HepG2 (cell line): ENCODE results near the gene DEPDC5. TPM values are rescaled to one million over a fixed set of nuclear protein-coding genes. Genes with fewer than 3 reads are reported as not detected.

Experiments used
- ATAC-seq: fragments of 200-7000 bp; cut with Tn5 transposase; 3 replicates; pipeline ENCODE4 v1.9.1; 2020; ENCODE audit warnings: mild to moderate bottlenecking, moderate library complexity
- BruUV-seq: library from RNA; stranded (reverse); fragments of 400-500 nt; replicated peaks from 2 replicates; lab custom pipeline; 2021; lab: Mats Ljungman, UMichigan
- CTCF ChIA-PET: fragments of 300-600 bp; formaldehyde crosslinking; extraction: SDS; loops from one replicate; lab custom pipeline; 2021; ENCODE audit warnings: low total read pairs, inconsistent platforms, low intra/inter-chr PET ratio; lab: Yijun Ruan, JAX
- POLR2A ChIA-PET: fragments of 350-600 bp; sonication (Branson Sonifier 250); formaldehyde crosslinking; loops from one replicate; lab custom pipeline; 2020; ENCODE audit warnings: antibody characterized with exemption, inconsistent platforms; lab: Yijun Ruan, JAX
- DNase-seq: peaks from one replicate; pipeline ENCODE4 v3.0.0-alpha.2; 2015; ENCODE audit warnings: low spot score
- FAIRE-seq: peaks from 3 replicates; lab custom pipeline; 2011; peaks lifted over from hg19 to GRCh38; lab: Jason Lieb, UNC
- H2AFZ ChIP-seq: one replicate; pipeline ENCODE4 v1.6.1; 2011; ENCODE audit warnings: low read length, inconsistent platforms
- H3K27ac ChIP-seq: fragments of 300-600 bp; 3 replicates; pipeline ENCODE4 v1.8.0; 2011; ENCODE audit warnings: mixed run types, mild to moderate bottlenecking, mixed read lengths, low read length, inconsistent platforms; ENCODE audit not compliant: insufficient read depth; ENCODE audit errors: extremely low read length
- H3K27me3 ChIP-seq, 2 experiments: fragments of 200-600 bp in 1 of 2; 2 replicates in 1 of 2; 3 replicates in 1 of 2; pipeline versions ENCODE4 v1.6.0 to v1.8.0; 2011; ENCODE audit warnings: low read length in 2 of 2, mild to moderate bottlenecking in 2 of 2, moderate library complexity in 2 of 2, inconsistent platforms in 1 of 2; ENCODE audit not compliant: insufficient read depth in 2 of 2, control insufficient read depth in 1 of 2
- H3K36me3 ChIP-seq, 2 experiments: fragments of 200-600 bp in 1 of 2; replicated peaks in 1 of 2; 2 replicates in 1 of 2; 3 replicates in 1 of 2; pipeline versions ENCODE4 v1.5.1 to v1.8.0; 2011; ENCODE audit warnings: low read length in 2 of 2, inconsistent platforms in 1 of 2; ENCODE audit not compliant: insufficient read depth in 2 of 2, control insufficient read depth in 1 of 2
- H3K4me1 ChIP-seq: 2 replicates; pipeline ENCODE4 v1.5.1; 2012; ENCODE audit warnings: low read length, inconsistent platforms; ENCODE audit not compliant: insufficient read depth
- H3K4me2 ChIP-seq: 2 replicates; pipeline ENCODE4 v1.6.0; 2011; ENCODE audit warnings: low read depth, low read length, inconsistent platforms
- H3K4me3 ChIP-seq, 3 experiments: fragments of 200-600 bp in 1 of 3; sonication (generic), shearing (Covaris generic) in 1 of 3; replicated peaks in 1 of 3; 2 replicates each; pipeline ENCODE4 v1.5.1; 2011 to 2016; ENCODE audit warnings: low read length in 3 of 3, inconsistent platforms in 2 of 3, low read depth in 2 of 3, mild to moderate bottlenecking in 2 of 3, control low read depth in 1 of 3, mixed read lengths in 1 of 3; ENCODE audit not compliant: insufficient read depth in 1 of 3
- H3K79me2 ChIP-seq: one replicate; pipeline ENCODE4 v1.6.1; 2011; ENCODE audit warnings: low read length, inconsistent platforms; ENCODE audit not compliant: insufficient read depth
- H3K9ac ChIP-seq: 2 replicates; pipeline ENCODE4 v1.6.0; 2011; ENCODE audit warnings: mild to moderate bottlenecking, low read depth, low read length, inconsistent platforms; ENCODE audit not compliant: insufficient read depth
- H3K9me3 ChIP-seq: 2 replicates; pipeline ENCODE4 v1.5.1; 2012; ENCODE audit warnings: mild to moderate bottlenecking, low read length
- H4K20me1 ChIP-seq: 2 replicates; pipeline ENCODE4 v1.6.0; 2011; ENCODE audit warnings: inconsistent platforms, mild to moderate bottlenecking, low read length, moderate library complexity; ENCODE audit not compliant: insufficient read depth
- BCLAF1 ChIP-seq: fragments of 450-650 bp; IDR thresholded peaks from 2 replicates; pipeline ENCODE4 v1.6.1; 2017; ENCODE audit warnings: mild to moderate bottlenecking
- CEBPB ChIP-seq: IDR thresholded peaks from 2 replicates; pipeline ENCODE4 v1.6.1; 2011; ENCODE audit warnings: low read depth, low read length, improper control_type of control experiment, borderline replicate concordance
- CEBPG ChIP-seq: IDR thresholded peaks from 2 replicates; pipeline ENCODE4 v1.6.1; 2016
- CREBL2 ChIP-seq: sonication (generic); formaldehyde crosslinking; IDR thresholded peaks from 2 replicates; pipeline ENCODE4 v1.8.1; 2023; ENCODE audit warnings: missing genetic modification reagents, mild to moderate bottlenecking, borderline replicate concordance
- JUND ChIP-seq: sonication (generic); formaldehyde crosslinking; IDR thresholded peaks from 2 replicates; pipeline ENCODE4 v1.8.0; 2022; ENCODE audit warnings: mild to moderate bottlenecking, missing genetic modification reagents
- KAT2B ChIP-seq: fragments of 150-350 bp; IDR thresholded peaks from 2 replicates; pipeline ENCODE4 v1.6.1; 2014; ENCODE audit warnings: low read depth, low read length, borderline replicate concordance
- MED8 ChIP-seq: sonication (generic); formaldehyde crosslinking; IDR thresholded peaks from 2 replicates; pipeline ENCODE4 v1.8.1; 2023; ENCODE audit warnings: mild to moderate bottlenecking, missing genetic modification reagents; ENCODE audit not compliant: insufficient replicate concordance
- NFE2L1 ChIP-seq: sonication (generic); formaldehyde crosslinking; IDR thresholded peaks from 2 replicates; pipeline ENCODE4 v1.4.0; 2020; ENCODE audit warnings: missing genetic modification reagents, mild to moderate bottlenecking, borderline replicate concordance
- NFRKB ChIP-seq: fragments of 450-650 bp; IDR thresholded peaks from 2 replicates; pipeline ENCODE4 v1.6.1; 2017
- NR2F1 ChIP-seq, 2 experiments: fragments of 450-650 bp in 1 of 2; formaldehyde crosslinking in 1 of 2; IDR thresholded peaks; 2 replicates each; pipeline versions ENCODE4 v1.5.0 to v1.6.1; 2016 to 2020; ENCODE audit warnings: mild to moderate bottlenecking in 1 of 2, missing compliant biosample characterization in 1 of 2, missing genetic modification reagents in 1 of 2, moderate library complexity in 1 of 2
- PHF21A ChIP-seq: sonication (generic); formaldehyde crosslinking; IDR thresholded peaks from 2 replicates; pipeline ENCODE4 v1.5.0; 2020; ENCODE audit warnings: mild to moderate bottlenecking, missing genetic modification reagents
- ZFP90 ChIP-seq: sonication (generic); formaldehyde crosslinking; IDR thresholded peaks from 2 replicates; pipeline ENCODE4 v1.8.0; 2022; ENCODE audit warnings: missing genetic modification reagents, mild to moderate bottlenecking, inconsistent platforms, borderline replicate concordance
- ZNF329 ChIP-seq: sonication (generic); formaldehyde crosslinking; IDR thresholded peaks from 2 replicates; pipeline ENCODE4 v1.9.0; 2021; ENCODE audit warnings: low read depth, mild to moderate bottlenecking, missing genetic modification reagents
- ZNF550 ChIP-seq: sonication (generic); formaldehyde crosslinking; IDR thresholded peaks from 2 replicates; pipeline ENCODE4 v1.4.0; 2020; ENCODE audit warnings: mild to moderate bottlenecking, missing genetic modification reagents, borderline replicate concordance
- WGBS: methylation state at CpG from one replicate; pipeline ENCODE4 v1.1.6; 2017; ENCODE audit warnings: low lambda C conversion rate; 5-methylcytosine and 5-hydroxymethylcytosine counted together
- in situ Hi-C: cut with HindIII; loops from 2 replicates; pipeline ENCODE4 v1.10.0; 2017; ENCODE audit warnings: low pct_unique_long_range_greater_than_20kb; ENCODE audit not compliant: extremely low pct_ligation_motif_present
- intact Hi-C: fragments of 100-400 bp; cut with micrococcal nuclease; formaldehyde crosslinking; loops from one replicate; pipeline ENCODE4 v1.10.0; 2022; ENCODE audit not compliant: unreplicated experiment
- polyA plus RNA-seq, 8 experiments: library from polyadenylated mRNA; depleted of rRNA in 3 of 8; stranded (reverse) in 7 of 8; unstranded in 1 of 8; fragments of >200 nt; fragmentation: Illumina TruSeq in 4 of 8; extraction: Trizol in 4 of 8; gene quantifications; 2 replicates each; pipeline versions ENCODE4 v1.2.1 to v1.2.3, GENCODE V29; 2011 to 2016; ENCODE audit warnings: low read depth in 4 of 8, missing spikeins in 1 of 8, mixed read lengths in 1 of 8; ENCODE audit not compliant: insufficient read depth in 1 of 8
- total RNA-seq, 5 experiments: library from RNA; depleted of rRNA; stranded (reverse); fragments of >200 nt; fragmentation: Illumina TruSeq; extraction: Trizol; gene quantifications; 2 replicates each; pipeline ENCODE4 v1.2.3, GENCODE V29; 2016; ENCODE audit warnings: low read depth in 1 of 5

The DEPDC5 gene
- total and polyA plus RNA-seq, 2 of the 13 experiments (the other 11 are each of a cell fraction or from before 2014, with no cell fraction given), result 9.8 to 12.4 TPM

- no peak overlapping the region for H3K4me3 ChIP-seq
- in situ Hi-C loops, result no loop called here
- POLR2A ChIA-PET, result no interaction called here
Observed at GRCh38 chr22:31843526-31843925, 89.7 kb downstream of the DEPDC5 start.

GRCh38 chr22:31844941-31845340, 91.1 kb downstream of the DEPDC5 start:
- no peaks in the 10 kb centered on the region for H4K20me1 ChIP-seq
- H3K4me3 ChIP-seq, result no peak overlapping the region
- H3K4me2 ChIP-seq, result no peak overlapping the region
- H3K27me3 ChIP-seq, result no peaks in the 10 kb centered on the region
- no peaks in the 10 kb centered on the region for H3K79me2 ChIP-seq
- no peaks in the 10 kb centered on the region for H3K4me1 ChIP-seq
- no peak overlapping the region for H3K27ac ChIP-seq
- WGBS, result over 99% methylated on average over 16 of the region's 17 CpGs
- FAIRE-seq (no peak), DNase-seq (no peak), ATAC-seq (no peak)
- BruUV-seq, result no TSS peak
- POLR2A ChIA-PET, result interaction anchor here (0.7 kb wide), 1 partner anchor 189 kb away, joined by 4 read pairs; no protein-coding TSS in a partner anchor
- TF ChIP-seq ZNF329 (CRISPR knock-in tag) (no peak), JUND (no peak), BCLAF1 (no peak), ZNF550 (CRISPR knock-in tag) (no peak), NFE2L1 (CRISPR knock-in tag) (no peak), KAT2B (no peak), CEBPG (CRISPR knock-in tag) (no peak), CEBPB (no peak)
- intact Hi-C loops (no loop called here), in situ Hi-C loops (no loop called here)
- CTCF ChIA-PET, result no interaction called here
- peaks cover 12 to 45% of the 10 kb centered on the region in 2 experiments; a peak in 4 of 5 replicates for H3K36me3 ChIP-seq
- no peak overlapping the region for H3K9ac ChIP-seq
- H3K9me3 ChIP-seq, result no peaks in the 10 kb centered on the region
- no peak overlapping the region for H2AFZ ChIP-seq

More at GRCh38 chr22:31843526-31843925, 89.7 kb downstream of the DEPDC5 start:
- Histone ChIP-seq H3K27ac (no peak overlapping the region), H3K36me3 (peaks cover 12 to 56% of the 10 kb centered on the region in 2 experiments; a peak in 4 of 5 replicates), H3K4me2 (no peak overlapping the region), H3K79me2 (no peaks in the 10 kb centered on the region), H3K27me3 (no peaks in the 10 kb centered on the region), H4K20me1 (no peaks in the 10 kb centered on the region), H3K4me1 (no peaks in the 10 kb centered on the region), H3K9me3 (no peaks in the 10 kb centered on the region), H3K9ac (no peak overlapping the region), H2AFZ (no peak overlapping the region)
- no peak for DNase-seq
- 95% methylated on average over 4 of the region's 4 CpGs for WGBS
- ATAC-seq, result no peak
- TF ChIP-seq MED8 (no peak), ZFP90 (CRISPR knock-in tag) (no peak), NFRKB (no peak), CREBL2 (CRISPR knock-in tag) (no peak), PHF21A (no peak), NR2F1 (CRISPR knock-in tag; IDR thresholded peaks at IDR 0.05) (no peak)
- CTCF ChIA-PET, result no interaction called here
- FAIRE-seq, result no peak
- intact Hi-C loops, result no loop called here
- no TSS peak for BruUV-seq
